Lower leg skin (tissue), 3 donors: ENCODE results near the gene SNX12.

Experiments used
- POLR2A ChIP-seq, 2 donors: fragments of 450-650 bp; IDR thresholded peaks; one replicate each; pipeline ENCODE4 v1.6.1; 2016 to 2017; ENCODE audit warnings: antibody characterized with exemption in 2 of 2, mild to moderate bottlenecking in 1 of 2, moderate library complexity in 1 of 2
- TF ChIP-seq, protein P1 (sequence below), 3 donors: fragments of 450-650 bp; IDR thresholded peaks; one replicate each; pipeline ENCODE4 v1.5.1; 2016; ENCODE audit warnings: antibody characterized with exemption in 3 of 3, mild to moderate bottlenecking in 3 of 3, moderate library complexity in 2 of 3

DNA sequence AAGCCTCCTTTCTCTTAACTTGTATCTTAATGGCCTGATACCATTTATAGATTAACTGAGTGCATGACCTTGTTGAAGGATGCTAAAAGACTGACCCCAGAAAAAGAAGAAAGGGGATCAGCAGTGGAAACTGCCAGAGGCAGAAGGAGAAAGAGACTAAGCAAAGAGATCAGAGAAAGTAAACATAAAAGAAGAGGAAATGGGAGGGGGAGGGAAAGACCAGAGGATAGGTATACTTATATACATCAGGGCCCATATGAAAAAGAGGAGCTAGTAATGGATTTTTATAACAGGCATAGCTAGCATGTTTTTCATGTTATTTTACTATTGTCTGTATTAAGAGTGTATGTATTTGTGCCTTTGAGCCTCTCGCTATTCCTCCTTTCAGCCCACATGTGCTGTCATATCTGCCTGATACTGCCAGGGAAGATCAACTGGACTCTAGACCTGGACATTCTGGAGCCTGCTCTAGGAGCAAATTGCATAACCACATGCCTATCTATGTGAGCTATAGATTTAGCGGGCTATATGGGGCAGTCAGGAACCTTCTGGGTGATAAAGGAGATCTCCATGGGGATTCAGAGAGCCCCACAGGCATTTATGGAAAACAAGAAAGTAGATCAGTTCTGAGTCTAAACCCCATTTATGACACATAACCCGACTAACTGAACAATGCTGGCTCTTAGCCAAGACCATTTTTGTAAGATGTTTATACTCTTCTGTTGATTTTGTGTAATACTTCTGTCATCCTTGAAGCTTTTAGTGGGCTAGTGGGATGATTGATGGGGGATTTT is 13.4 kb upstream of the SNX12 start:
- TF ChIP-seq, protein P1, sequence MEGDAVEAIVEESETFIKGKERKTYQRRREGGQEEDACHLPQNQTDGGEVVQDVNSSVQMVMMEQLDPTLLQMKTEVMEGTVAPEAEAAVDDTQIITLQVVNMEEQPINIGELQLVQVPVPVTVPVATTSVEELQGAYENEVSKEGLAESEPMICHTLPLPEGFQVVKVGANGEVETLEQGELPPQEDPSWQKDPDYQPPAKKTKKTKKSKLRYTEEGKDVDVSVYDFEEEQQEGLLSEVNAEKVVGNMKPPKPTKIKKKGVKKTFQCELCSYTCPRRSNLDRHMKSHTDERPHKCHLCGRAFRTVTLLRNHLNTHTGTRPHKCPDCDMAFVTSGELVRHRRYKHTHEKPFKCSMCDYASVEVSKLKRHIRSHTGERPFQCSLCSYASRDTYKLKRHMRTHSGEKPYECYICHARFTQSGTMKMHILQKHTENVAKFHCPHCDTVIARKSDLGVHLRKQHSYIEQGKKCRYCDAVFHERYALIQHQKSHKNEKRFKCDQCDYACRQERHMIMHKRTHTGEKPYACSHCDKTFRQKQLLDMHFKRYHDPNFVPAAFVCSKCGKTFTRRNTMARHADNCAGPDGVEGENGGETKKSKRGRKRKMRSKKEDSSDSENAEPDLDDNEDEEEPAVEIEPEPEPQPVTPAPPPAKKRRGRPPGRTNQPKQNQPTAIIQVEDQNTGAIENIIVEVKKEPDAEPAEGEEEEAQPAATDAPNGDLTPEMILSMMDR (IDR thresholded peaks at IDR 0.05): no peak
- no peak for TF ChIP-seq POLR2A (IDR thresholded peaks at IDR 0.05)
